Mesenchymal stem cell (in vitro differentiated cells and primary cell): ENCODE data around the gene TGFBI.

ENCODE experiments used
- DNase-seq: peaks from one replicate; pipeline ENCODE4 v3.0.0-alpha.2; 2013
- H2AFZ ChIP-seq: one replicate; pipeline ENCODE4 v1.6.1; 2013; ENCODE audit warnings: low read depth, mild to moderate bottlenecking, control low read depth, inconsistent platforms, low read length, moderate library complexity
- H2AK5ac ChIP-seq: 2 replicates; pipeline ENCODE4 v1.6.1; 2013; ENCODE audit warnings: low read length, moderate library complexity, mild to moderate bottlenecking, inconsistent platforms; ENCODE audit not compliant: severe bottlenecking
- H2BK120ac ChIP-seq: one replicate; pipeline ENCODE4 v1.6.1; 2013; ENCODE audit warnings: low read depth, mild to moderate bottlenecking, inconsistent platforms, low read length, moderate library complexity
- H2BK12ac ChIP-seq, 2 experiments: one replicate each; pipeline ENCODE4 v1.6.1; 2013; ENCODE audit warnings: inconsistent platforms in 2 of 2, low read length in 2 of 2, mild to moderate bottlenecking in 2 of 2, moderate library complexity in 2 of 2, control low read depth in 1 of 2
- H2BK15ac ChIP-seq: one replicate; pipeline ENCODE4 v1.6.1; 2013; ENCODE audit warnings: mild to moderate bottlenecking, low read depth, inconsistent platforms; ENCODE audit not compliant: poor library complexity, severe bottlenecking
- H2BK5ac ChIP-seq: 2 replicates; pipeline ENCODE4 v1.6.1; 2013; ENCODE audit warnings: low read depth, mild to moderate bottlenecking, low read length, control low read depth, inconsistent platforms; ENCODE audit not compliant: poor library complexity, severe bottlenecking
- H3K14ac ChIP-seq, 2 experiments: one replicate each; pipeline ENCODE4 v1.6.1; 2013; ENCODE audit warnings: inconsistent platforms in 2 of 2, low read length in 2 of 2, control low read depth in 1 of 2, mild to moderate bottlenecking in 1 of 2, moderate library complexity in 1 of 2
- H3K18ac ChIP-seq, 2 experiments: one replicate each; pipeline ENCODE4 v1.6.1; 2013; ENCODE audit warnings: inconsistent platforms in 2 of 2, low read length in 2 of 2, control low read depth in 1 of 2, low read depth in 1 of 2, mild to moderate bottlenecking in 1 of 2
- H3K23ac ChIP-seq, 2 experiments: one replicate each; pipeline ENCODE4 v1.6.1; 2013; ENCODE audit warnings: inconsistent platforms in 2 of 2, low read length in 2 of 2, mild to moderate bottlenecking in 2 of 2, moderate library complexity in 2 of 2, control low read depth in 1 of 2
- H3K27ac ChIP-seq: 2 replicates; pipeline ENCODE4 v1.5.1; 2013; ENCODE audit warnings: mild to moderate bottlenecking, moderate library complexity, low read length, control low read depth, inconsistent platforms; ENCODE audit not compliant: poor library complexity, severe bottlenecking
- H3K27me3 ChIP-seq, 2 experiments: 2 replicates each; pipeline versions ENCODE4 v1.6.1 to v1.7.0; 2013; ENCODE audit warnings: low read length in 2 of 2, mild to moderate bottlenecking in 2 of 2, moderate library complexity in 2 of 2, control low read depth in 1 of 2, inconsistent platforms in 1 of 2; ENCODE audit not compliant: control insufficient read depth in 1 of 2, insufficient read depth in 1 of 2
- H3K36me3 ChIP-seq, 2 experiments: 2 replicates each; pipeline versions ENCODE4 v1.6.1 to v1.7.0; 2013; ENCODE audit warnings: low read length in 2 of 2, control low read depth in 1 of 2, inconsistent platforms in 1 of 2, low read depth in 1 of 2, mild to moderate bottlenecking in 1 of 2; ENCODE audit not compliant: insufficient read depth in 2 of 2, control insufficient read depth in 1 of 2
- H3K4ac ChIP-seq, 2 experiments: one replicate each; pipeline ENCODE4 v1.6.1; 2013; ENCODE audit warnings: inconsistent platforms in 2 of 2, low read length in 2 of 2, mild to moderate bottlenecking in 2 of 2, moderate library complexity in 2 of 2, control low read depth in 1 of 2, low read depth in 1 of 2
- H3K4me1 ChIP-seq: 2 replicates; pipeline ENCODE4 v1.6.1; 2013; ENCODE audit warnings: low read depth, low read length, control low read depth; ENCODE audit not compliant: control insufficient read depth, insufficient read depth
- H3K4me2 ChIP-seq: 2 replicates; pipeline ENCODE4 v1.6.1; 2013; ENCODE audit warnings: low read length, mild to moderate bottlenecking, inconsistent platforms; ENCODE audit not compliant: poor library complexity, severe bottlenecking
- H3K4me3 ChIP-seq, 2 experiments: 2 replicates each; pipeline versions ENCODE4 v1.5.1 to v1.7.0; 2013; ENCODE audit warnings: low read length in 2 of 2, mild to moderate bottlenecking in 2 of 2, control low read depth in 1 of 2, low read depth in 1 of 2; ENCODE audit not compliant: insufficient read depth in 1 of 2
- H3K79me1 ChIP-seq: replicated peaks from 2 replicates; pipeline ENCODE4 v1.6.1; 2013; ENCODE audit warnings: mild to moderate bottlenecking, control low read depth, low read length, inconsistent platforms; ENCODE audit not compliant: poor library complexity, severe bottlenecking
- H3K9ac ChIP-seq: 2 replicates; pipeline ENCODE4 v1.7.0; 2013; ENCODE audit warnings: mild to moderate bottlenecking, low read length, moderate library complexity
- H3K9me3 ChIP-seq: 2 replicates; pipeline ENCODE4 v1.7.0; 2013; ENCODE audit warnings: mild to moderate bottlenecking, low read length; ENCODE audit not compliant: control insufficient read depth
- H4K8ac ChIP-seq: one replicate; pipeline ENCODE4 v1.6.1; 2013; ENCODE audit warnings: inconsistent platforms, mild to moderate bottlenecking, low read length, moderate library complexity
- H4K91ac ChIP-seq: one replicate; pipeline ENCODE4 v1.6.1; 2013; ENCODE audit warnings: mild to moderate bottlenecking, low read length, inconsistent platforms
- WGBS: methylation state at CpG from one replicate; pipeline ENCODE4 v1.1.7; 2013; ENCODE audit warnings: mixed read lengths; 5-methylcytosine and 5-hydroxymethylcytosine counted together

Gene TGFBI

DNA sequence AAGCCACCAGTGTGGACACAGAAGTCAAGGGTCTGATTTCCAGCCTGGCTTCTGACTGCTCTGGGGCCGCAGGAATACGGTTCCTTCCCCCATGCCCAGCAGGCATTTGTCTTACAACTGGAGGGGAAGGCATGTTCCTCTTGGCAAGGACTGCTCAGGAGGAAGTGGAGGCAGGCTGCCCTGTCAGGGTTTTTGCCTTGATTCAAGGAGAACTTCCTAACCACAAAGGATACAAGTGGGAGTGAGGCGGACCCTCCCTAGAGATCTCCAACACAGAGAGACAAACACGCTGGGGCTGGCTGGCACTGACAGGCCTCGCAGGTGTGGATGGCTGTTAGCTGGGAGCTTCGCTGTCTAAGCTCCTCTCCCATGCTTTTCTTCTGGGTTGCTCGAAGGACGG, 19.1 kb downstream of the TGFBI start:
- H2BK15ac ChIP-seq = no peak overlapping the region
- H3K27me3 ChIP-seq = no peaks in the 10 kb centered on the region
- H2AK5ac ChIP-seq = no peak overlapping the region
- H3K4me2 ChIP-seq = no peak overlapping the region
- no peak overlapping the region for H3K4ac ChIP-seq
- no peak overlapping the region for H3K9ac ChIP-seq
- no peaks in the 10 kb centered on the region for H3K9me3 ChIP-seq
- H2BK120ac ChIP-seq = no peak overlapping the region
- peaks cover 9% of the 10 kb centered on the region for H3K79me1 ChIP-seq
- DNase-seq = no peak
- no peak overlapping the region for H3K27ac ChIP-seq
- no peak overlapping the region for H4K8ac ChIP-seq
- no peak overlapping the region for H4K91ac ChIP-seq
- H3K14ac ChIP-seq = no peak overlapping the region
- no peak overlapping the region for H3K23ac ChIP-seq
- peaks cover 4% of the 10 kb centered on the region for H3K4me1 ChIP-seq
- H3K4me3 ChIP-seq = no peak overlapping the region
- WGBS = 96% methylated on average over 8 of the region's 8 CpGs
- no peak overlapping the region for H2BK5ac ChIP-seq
- H2BK12ac ChIP-seq = no peak overlapping the region
- no peak overlapping the region for H3K18ac ChIP-seq
- no peak overlapping the region for H2AFZ ChIP-seq
- peaks cover 59 to 80% of the 10 kb centered on the region in 2 experiments for H3K36me3 ChIP-seq

DNA sequence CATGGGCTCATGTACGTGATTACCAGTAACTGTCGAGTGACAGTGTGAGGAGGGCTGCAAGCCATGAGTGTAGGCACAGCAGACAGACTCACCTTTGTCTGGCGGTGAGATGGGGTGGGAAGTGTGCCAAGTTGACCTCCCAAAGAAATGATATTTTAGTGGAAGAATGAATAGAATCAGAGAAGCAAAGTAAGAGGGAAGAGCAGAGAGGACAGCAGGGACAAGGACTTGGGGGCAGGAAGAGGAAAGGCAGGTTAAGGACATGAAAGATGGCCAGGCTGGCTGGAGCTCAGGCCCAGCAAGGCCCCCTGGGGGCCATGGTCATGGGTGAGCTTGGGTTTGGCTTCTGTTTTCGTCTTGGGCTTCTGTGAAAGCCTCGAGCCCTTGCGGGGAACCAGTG, 20.2 kb downstream of the TGFBI start:
- no peak overlapping the region for H4K8ac ChIP-seq
- H3K27ac ChIP-seq = no peak overlapping the region
- no peak overlapping the region for H3K4me2 ChIP-seq
- H2AK5ac ChIP-seq = no peak overlapping the region
- H2AFZ ChIP-seq = no peak overlapping the region
- H3K9me3 ChIP-seq = no peaks in the 10 kb centered on the region
- H3K4ac ChIP-seq = no peak overlapping the region
- no peak overlapping the region for H3K14ac ChIP-seq
- H2BK12ac ChIP-seq = no peak overlapping the region
- H3K23ac ChIP-seq = no peak overlapping the region
- peaks cover 4% of the 10 kb centered on the region for H3K79me1 ChIP-seq
- H3K4me3 ChIP-seq = no peak overlapping the region
- H4K91ac ChIP-seq = no peak overlapping the region
- 94% methylated on average over 6 of the region's 6 CpGs for WGBS
- H3K4me1 ChIP-seq = peaks cover 13% of the 10 kb centered on the region
- H3K9ac ChIP-seq = no peak overlapping the region
- no peak for DNase-seq
- H3K27me3 ChIP-seq = no peaks in the 10 kb centered on the region
- no peak overlapping the region for H2BK5ac ChIP-seq
- peaks cover 57 to 73% of the 10 kb centered on the region in 2 experiments for H3K36me3 ChIP-seq
- H2BK120ac ChIP-seq = no peak overlapping the region
- H2BK15ac ChIP-seq = no peak overlapping the region
- H3K18ac ChIP-seq = no peak overlapping the region

- Histone ChIP-seq H2AK5ac (no peak overlapping the region), H2BK15ac (no peak overlapping the region)
- 89% methylated on average over 12 of the region's 12 CpGs for WGBS
Observed at GRCh38 chr5:136051486-136052220, 22.9 kb downstream of the TGFBI start.

GRCh38 chr5:136052692-136053335, 24.0 kb downstream of the TGFBI start:
- Histone ChIP-seq H3K4me1 (peaks cover 27% of the 10 kb centered on the region), H3K4me2 (no peak overlapping the region), H3K4me3 (no peak overlapping the region), H3K18ac (peak overlapping the region; percentile 27 to 67), H2BK12ac (peak overlapping the region; percentile 12 to 32), H3K79me1 (peaks cover 1% of the 10 kb centered on the region), H3K27ac (peak overlapping the region; percentile 62), H3K9me3 (no peaks in the 10 kb centered on the region), H3K36me3 (peaks cover 48 to 68% of the 10 kb centered on the region in 2 experiments), H2AFZ (no peak overlapping the region), H4K91ac (peak overlapping the region; percentile 47), H2BK15ac (no peak overlapping the region), H4K8ac (peak overlapping the region; percentile 22), H2AK5ac (peak overlapping the region; percentile 19), H2BK120ac (no peak overlapping the region), H3K23ac (no peak overlapping the region), H3K4ac (peak overlapping the region in 1 of 2 experiments; percentile 6), H3K9ac (peak overlapping the region; percentile 71), H3K27me3 (no peaks in the 10 kb centered on the region), H3K14ac (peak overlapping the region in 1 of 2 experiments; percentile 2), H2BK5ac (no peak overlapping the region)
- no peak for DNase-seq
- 92% methylated on average over 13 of the region's 13 CpGs for WGBS

More at GRCh38 chr5:136051486-136052220, 22.9 kb downstream of the TGFBI start:
- Histone ChIP-seq H3K79me1 (peaks cover 1% of the 10 kb centered on the region), H4K8ac (no peak overlapping the region), H3K4me2 (no peak overlapping the region), H3K4ac (no peak overlapping the region), H3K9ac (no peak overlapping the region), H3K18ac (peak overlapping the region in 1 of 2 experiments; percentile 70), H2AFZ (no peak overlapping the region), H3K27me3 (no peaks in the 10 kb centered on the region), H3K4me3 (no peak overlapping the region), H3K36me3 (peaks cover 55 to 73% of the 10 kb centered on the region in 2 experiments), H3K9me3 (no peaks in the 10 kb centered on the region), H3K4me1 (peaks cover 19% of the 10 kb centered on the region), H2BK5ac (no peak overlapping the region), H4K91ac (no peak overlapping the region), H3K23ac (peak overlapping the region in 1 of 2 experiments; percentile 35), H2BK120ac (no peak overlapping the region), H3K27ac (no peak overlapping the region), H3K14ac (no peak overlapping the region), H2BK12ac (peak overlapping the region in 1 of 2 experiments; percentile 22)
- peak; percentile 34 for DNase-seq
